ENCODE measurements around the gene RAB3C.
"Not testable (repeated sequence)": the region's sequence is repeated elsewhere in the genome, so short reads cannot be mapped to it uniquely, and the experiment has no call there.

GRCh38 chr5:58710425-58710824, 127.5 kb downstream of the RAB3C start:
- TF ChIP-seq CTCF (IDR thresholded peaks at IDR 0.05 in 8 of 11, conservative IDR thresholded peaks at IDR 0.05 in 3 of 11); POLR2A (IDR thresholded peaks at IDR 0.05): not testable (repeated sequence)

Data from spleen (tissue), 7 donors.